ENCODE results near the gene HAS3. TPM values are rescaled to one million over a fixed set of nuclear protein-coding genes. Genes with fewer than 3 reads are reported as not detected.
"Not testable (repeated sequence)": the region's sequence is repeated elsewhere in the genome, so short reads cannot be mapped to it uniquely, and the experiment has no call there.

Gene HAS3
- total and polyA plus RNA-seq, 9 donors = 0.58 to 6.6 (median 2.1) TPM

- WGBS (ENCODE audit: insufficient coverage) = 20% methylated on average over 1 of the region's 1 CpG
- H3K27ac ChIP-seq (ENCODE audit: low read length) = no peak overlapping the region
- H3K9me3 ChIP-seq (replicated peaks; ENCODE audit: control insufficient read depth, low read depth, low read length) = no peaks in the 10 kb centered on the region
- H3K36me3 ChIP-seq (ENCODE audit: control insufficient read depth, insufficient read depth, low read length) = peaks cover 74% of the 10 kb centered on the region
- H3K27me3 ChIP-seq (ENCODE audit: control insufficient read depth, insufficient read depth, low read length) = no peaks in the 10 kb centered on the region
- H3K4me3 ChIP-seq (ENCODE audit: low read length) = no peak overlapping the region
- H3K4me1 ChIP-seq (ENCODE audit: control insufficient read depth, insufficient read depth, low read length) = peaks cover 7% of the 10 kb centered on the region
- no peak for DNase-seq
Measured at GRCh38 chr16:69115837-69116236, 10.4 kb downstream of the HAS3 start.

GRCh38 chr16:69116256-69116875 is 10.9 kb downstream of the HAS3 start:
- Histone ChIP-seq H3K4me3 (ENCODE audit: low read length) (no peak overlapping the region), H3K27ac (ENCODE audit: low read length) (peak overlapping the region; percentile 42), H3K9me3 (replicated peaks; ENCODE audit: control insufficient read depth, low read depth, low read length) (no peaks in the 10 kb centered on the region), H3K36me3 (ENCODE audit: control insufficient read depth, insufficient read depth, low read length) (peaks cover 78% of the 10 kb centered on the region), H3K27me3 (ENCODE audit: control insufficient read depth, insufficient read depth, low read length) (no peaks in the 10 kb centered on the region), H3K4me1 (ENCODE audit: control insufficient read depth, insufficient read depth, low read length) (peaks cover 7% of the 10 kb centered on the region)
- DNase-seq = peak; percentile 58
- WGBS (ENCODE audit: insufficient coverage) = 65% methylated on average over 7 of the region's 7 CpGs

- 78% methylated on average over 3 of the region's 6 CpGs for WGBS (ENCODE audit: insufficient coverage)
- H3K36me3 ChIP-seq (ENCODE audit: control insufficient read depth, insufficient read depth, low read length) = peaks cover 74% of the 10 kb centered on the region
- peaks cover 7% of the 10 kb centered on the region for H3K4me1 ChIP-seq (ENCODE audit: control insufficient read depth, insufficient read depth, low read length)
- peak; percentile 26 for DNase-seq
- H3K9me3 ChIP-seq (replicated peaks; ENCODE audit: control insufficient read depth, low read depth, low read length) = no peaks in the 10 kb centered on the region
- no peaks in the 10 kb centered on the region for H3K27me3 ChIP-seq (ENCODE audit: control insufficient read depth, insufficient read depth, low read length)
- no peak overlapping the region for H3K4me3 ChIP-seq (ENCODE audit: low read length)
- H3K27ac ChIP-seq (ENCODE audit: low read length) = peak overlapping the region; percentile 42
Measured at GRCh38 chr16:69116906-69117305, 11.5 kb downstream of the HAS3 start.

- DNase-seq = no peak
- H3K36me3 ChIP-seq (ENCODE audit: control insufficient read depth, insufficient read depth, low read length) = peaks cover 70% of the 10 kb centered on the region
- H3K27me3 ChIP-seq (ENCODE audit: control insufficient read depth, insufficient read depth, low read length) = no peaks in the 10 kb centered on the region
- H3K4me3 ChIP-seq (ENCODE audit: low read length) = no peak overlapping the region
- peaks cover 7% of the 10 kb centered on the region for H3K4me1 ChIP-seq (ENCODE audit: control insufficient read depth, insufficient read depth, low read length)
- H3K9me3 ChIP-seq (replicated peaks; ENCODE audit: control insufficient read depth, low read depth, low read length) = no peaks in the 10 kb centered on the region
- no peak overlapping the region for H3K27ac ChIP-seq (ENCODE audit: low read length)
- WGBS (ENCODE audit: insufficient coverage) = 80% methylated on average over 1 of the region's 2 CpGs
Measured at GRCh38 chr16:69118468-69118867, 13.0 kb downstream of the HAS3 start.

GRCh38 chr16:69118994-69119393 is 13.5 kb downstream of the HAS3 start:
- Histone ChIP-seq H3K9me3 (replicated peaks; ENCODE audit: control insufficient read depth, low read depth, low read length) (no peaks in the 10 kb centered on the region), H3K36me3 (ENCODE audit: control insufficient read depth, insufficient read depth, low read length) (peaks cover 68% of the 10 kb centered on the region), H3K27me3 (ENCODE audit: control insufficient read depth, insufficient read depth, low read length) (no peaks in the 10 kb centered on the region), H3K4me3 (ENCODE audit: low read length) (no peak overlapping the region), H3K27ac (ENCODE audit: low read length) (no peak overlapping the region), H3K4me1 (ENCODE audit: control insufficient read depth, insufficient read depth, low read length) (peaks cover 7% of the 10 kb centered on the region)
- no peak for DNase-seq
- WGBS (ENCODE audit: insufficient coverage) = 95% methylated on average over 2 of the region's 2 CpGs

GRCh38 chr16:69119536-69119935 is 14.1 kb downstream of the HAS3 start:
- 96% methylated on average over 2 of the region's 2 CpGs for WGBS (ENCODE audit: insufficient coverage)
- H3K27ac ChIP-seq (ENCODE audit: low read length) = no peak overlapping the region
- peaks cover 64% of the 10 kb centered on the region for H3K36me3 ChIP-seq (ENCODE audit: control insufficient read depth, insufficient read depth, low read length)

GRCh38 chr16:69120096-69120664 is 14.7 kb downstream of the HAS3 start:
- no peak for DNase-seq
- H3K9me3 ChIP-seq (replicated peaks; ENCODE audit: control insufficient read depth, low read depth, low read length) = no peaks in the 10 kb centered on the region
- no peak overlapping the region for H3K27ac ChIP-seq (ENCODE audit: low read length)
- H3K27me3 ChIP-seq (ENCODE audit: control insufficient read depth, insufficient read depth, low read length) = no peaks in the 10 kb centered on the region
- H3K4me3 ChIP-seq (ENCODE audit: low read length) = no peak overlapping the region
- H3K36me3 ChIP-seq (ENCODE audit: control insufficient read depth, insufficient read depth, low read length) = peaks cover 58% of the 10 kb centered on the region
- WGBS (ENCODE audit: insufficient coverage) = 96% methylated on average over 16 of the region's 19 CpGs
- peaks cover 7% of the 10 kb centered on the region for H3K4me1 ChIP-seq (ENCODE audit: control insufficient read depth, insufficient read depth, low read length)

More at GRCh38 chr16:69119536-69119935, 14.1 kb downstream of the HAS3 start:
- no peaks in the 10 kb centered on the region for H3K27me3 ChIP-seq (ENCODE audit: control insufficient read depth, insufficient read depth, low read length)
- DNase-seq = no peak
- no peaks in the 10 kb centered on the region for H3K9me3 ChIP-seq (replicated peaks; ENCODE audit: control insufficient read depth, low read depth, low read length)
- peaks cover 7% of the 10 kb centered on the region for H3K4me1 ChIP-seq (ENCODE audit: control insufficient read depth, insufficient read depth, low read length)
- no peak overlapping the region for H3K4me3 ChIP-seq (ENCODE audit: low read length)

GRCh38 chr16:69123910-69124309 is 18.5 kb downstream of the HAS3 start:
- H3K4me1 ChIP-seq (ENCODE audit: control insufficient read depth, insufficient read depth, low read length) = no peaks in the 10 kb centered on the region
- no peaks in the 10 kb centered on the region for H3K27me3 ChIP-seq (ENCODE audit: control insufficient read depth, insufficient read depth, low read length)
- H3K4me3 ChIP-seq (ENCODE audit: low read length) = no peak overlapping the region
- peak; percentile 79 for DNase-seq
- H3K36me3 ChIP-seq (ENCODE audit: control insufficient read depth, insufficient read depth, low read length) = peaks cover 27% of the 10 kb centered on the region
- H3K9me3 ChIP-seq (replicated peaks; ENCODE audit: control insufficient read depth, low read depth, low read length) = no peaks in the 10 kb centered on the region
- H3K27ac ChIP-seq (ENCODE audit: low read length) = no peak overlapping the region
- WGBS (ENCODE audit: insufficient coverage) = 29% methylated on average over 1 of the region's 3 CpGs

GRCh38 chr16:69124406-69124805 is 19.0 kb downstream of the HAS3 start:
- H3K4me3 ChIP-seq (ENCODE audit: low read length); H3K4me1 ChIP-seq (ENCODE audit: control insufficient read depth, insufficient read depth, low read length); H3K27me3 ChIP-seq (ENCODE audit: control insufficient read depth, insufficient read depth, low read length); H3K9me3 ChIP-seq (replicated peaks; ENCODE audit: control insufficient read depth, low read depth, low read length); H3K27ac ChIP-seq (ENCODE audit: low read length); DNase-seq: not testable (repeated sequence)
- peaks cover 22% of the 10 kb centered on the region for H3K36me3 ChIP-seq (ENCODE audit: control insufficient read depth, insufficient read depth, low read length)
- 89% methylated on average over 6 of the region's 8 CpGs for WGBS (ENCODE audit: insufficient coverage)

GRCh38 chr16:69124961-69125360 is 19.5 kb downstream of the HAS3 start:
- H3K27me3 ChIP-seq (ENCODE audit: control insufficient read depth, insufficient read depth, low read length); H3K4me1 ChIP-seq (ENCODE audit: control insufficient read depth, insufficient read depth, low read length); DNase-seq; H3K4me3 ChIP-seq (ENCODE audit: low read length); H3K27ac ChIP-seq (ENCODE audit: low read length); H3K9me3 ChIP-seq (replicated peaks; ENCODE audit: control insufficient read depth, low read depth, low read length): not testable (repeated sequence)
- H3K36me3 ChIP-seq (ENCODE audit: control insufficient read depth, insufficient read depth, low read length) = peaks cover 17% of the 10 kb centered on the region
- WGBS (ENCODE audit: insufficient coverage) = 98% methylated on average over 8 of the region's 14 CpGs

Data from muscle of leg (tissue), 11 donors.